IPS-18a (cell line): ENCODE data around the gene PSME1.

Experiments
- H3K27ac ChIP-seq: one replicate; pipeline ENCODE4 v1.5.1; 2013; ENCODE audit warnings: low read length
- H3K27me3 ChIP-seq: one replicate; pipeline ENCODE4 v1.6.1; 2013; ENCODE audit warnings: mild to moderate bottlenecking, low read length; ENCODE audit not compliant: control insufficient read depth, insufficient read depth
- H3K36me3 ChIP-seq: one replicate; pipeline ENCODE4 v1.6.1; 2013; ENCODE audit warnings: low read depth, low read length; ENCODE audit not compliant: control insufficient read depth
- H3K4me1 ChIP-seq: one replicate; pipeline ENCODE4 v1.6.1; 2013; ENCODE audit warnings: low read depth, low read length; ENCODE audit not compliant: control insufficient read depth
- H3K4me3 ChIP-seq: one replicate; pipeline ENCODE4 v1.5.1; 2013; ENCODE audit warnings: low read length
- H3K9ac ChIP-seq: one replicate; pipeline ENCODE4 v1.6.1; 2013; ENCODE audit warnings: mild to moderate bottlenecking, low read length, moderate library complexity
- H3K9me3 ChIP-seq: one replicate; pipeline ENCODE4 v1.6.1; 2013; ENCODE audit warnings: low read depth, low read length; ENCODE audit not compliant: control insufficient read depth

The PSME1 gene

GRCh38 chr14:24135834-24136683, at the start of gene PSME1:
PSME1 (plus strand) TSS chr14:24136194; CDS start chr14:24136263, 69 bp downstream.
- Histone ChIP-seq H3K27me3 (no peaks in the 10 kb centered on the region), H3K36me3 (peaks cover 21% of the 10 kb centered on the region), H3K9me3 (no peaks in the 10 kb centered on the region), H3K27ac (no peak within 1 kb of the TSS), H3K9ac (peak within 1 kb of the TSS; percentile 60), H3K4me3 (peak within 1 kb of the TSS; percentile 78), H3K4me1 (peaks cover 11% of the 10 kb centered on the region)

- Histone ChIP-seq H3K36me3 (no peaks in the 10 kb centered on the region), H3K27ac (no peak overlapping the region), H3K27me3 (peaks cover 18% of the 10 kb centered on the region), H3K9ac (no peak overlapping the region), H3K9me3 (no peaks in the 10 kb centered on the region), H3K4me3 (no peak overlapping the region), H3K4me1 (no peaks in the 10 kb centered on the region)
Observed at GRCh38 chr14:24087004-24087403, 49.0 kb upstream of the PSME1 start.

- Histone ChIP-seq H3K9ac (no peak overlapping the region), H3K36me3 (no peaks in the 10 kb centered on the region), H3K4me3 (no peak overlapping the region), H3K4me1 (peaks cover under 1% of the 10 kb centered on the region), H3K9me3 (no peaks in the 10 kb centered on the region), H3K27me3 (peaks cover 7% of the 10 kb centered on the region), H3K27ac (no peak overlapping the region)
Observed at GRCh38 chr14:24088095-24088494, 47.9 kb upstream of the PSME1 start.

- Histone ChIP-seq H3K4me1 (peaks cover 7% of the 10 kb centered on the region), H3K36me3 (no peaks in the 10 kb centered on the region), H3K9me3 (no peaks in the 10 kb centered on the region)
Observed at GRCh38 chr14:24089890-24090289, 46.1 kb upstream of the PSME1 start.

GRCh38 chr14:24092110-24092504, 43.9 kb upstream of the PSME1 start:
- no peaks in the 10 kb centered on the region for H3K36me3 ChIP-seq
- no peaks in the 10 kb centered on the region for H3K27me3 ChIP-seq
- H3K9me3 ChIP-seq: no peaks in the 10 kb centered on the region
- H3K9ac ChIP-seq: no peak overlapping the region
- H3K27ac ChIP-seq: no peak overlapping the region
- H3K4me1 ChIP-seq: peaks cover 11% of the 10 kb centered on the region
- no peak overlapping the region for H3K4me3 ChIP-seq

More at GRCh38 chr14:24089890-24090289, 46.1 kb upstream of the PSME1 start:
- Histone ChIP-seq H3K27me3 (no peaks in the 10 kb centered on the region), H3K27ac (no peak overlapping the region), H3K4me3 (no peak overlapping the region), H3K9ac (no peak overlapping the region)

GRCh38 chr14:24092505-24093206, 43.3 kb upstream of the PSME1 start:
- H3K27ac ChIP-seq: no peak overlapping the region
- no peaks in the 10 kb centered on the region for H3K9me3 ChIP-seq
- H3K27me3 ChIP-seq: no peaks in the 10 kb centered on the region
- H3K9ac ChIP-seq: no peak overlapping the region
- H3K36me3 ChIP-seq: no peaks in the 10 kb centered on the region
- H3K4me3 ChIP-seq: no peak overlapping the region
- peaks cover 11% of the 10 kb centered on the region for H3K4me1 ChIP-seq

GRCh38 chr14:24093207-24093900, 42.6 kb upstream of the PSME1 start:
- Histone ChIP-seq H3K9me3 (no peaks in the 10 kb centered on the region), H3K36me3 (peaks cover 6% of the 10 kb centered on the region), H3K27ac (peak overlapping the region; percentile 8), H3K4me1 (peaks cover 11% of the 10 kb centered on the region), H3K27me3 (no peaks in the 10 kb centered on the region), H3K4me3 (peak overlapping the region; percentile 16), H3K9ac (peak overlapping the region; percentile 47)

GRCh38 chr14:24093901-24094840, 41.8 kb upstream of the PSME1 start, which contains the start of gene PCK2:
PCK2 (plus strand) TSS chr14:24094311; CDS start chr14:24094406, 95 bp downstream.
- H3K9me3 ChIP-seq: no peaks in the 10 kb centered on the region
- peak within 1 kb of the TSS; percentile 88 for H3K4me3 ChIP-seq
- no peaks in the 10 kb centered on the region for H3K27me3 ChIP-seq
- H3K4me1 ChIP-seq: peaks cover 11% of the 10 kb centered on the region
- peak within 1 kb of the TSS; percentile 31 for H3K27ac ChIP-seq
- H3K36me3 ChIP-seq: peaks cover 13% of the 10 kb centered on the region
- peak within 1 kb of the TSS; percentile 95 for H3K9ac ChIP-seq

GRCh38 chr14:24094841-24095270, 41.1 kb upstream of the PSME1 start:
- Histone ChIP-seq H3K9me3 (no peaks in the 10 kb centered on the region), H3K27me3 (no peaks in the 10 kb centered on the region), H3K9ac (peak overlapping the region; percentile 95), H3K27ac (peak overlapping the region; percentile 31), H3K4me1 (peaks cover 11% of the 10 kb centered on the region), H3K36me3 (peaks cover 19% of the 10 kb centered on the region), H3K4me3 (peak overlapping the region; percentile 88)

- Histone ChIP-seq H3K36me3 (peaks cover 26% of the 10 kb centered on the region), H3K4me3 (peak overlapping the region; percentile 88), H3K27me3 (no peaks in the 10 kb centered on the region), H3K9me3 (no peaks in the 10 kb centered on the region), H3K9ac (peak overlapping the region; percentile 95), H3K4me1 (peaks cover 11% of the 10 kb centered on the region), H3K27ac (peak overlapping the region; percentile 31)
Observed at GRCh38 chr14:24095271-24096068, 40.5 kb upstream of the PSME1 start.
